Mesothelial cell of epicardium (in vitro differentiated cells): ENCODE data around the gene S1PR5. TPM values are rescaled to one million over a fixed set of nuclear protein-coding genes. Genes with fewer than 3 reads are reported as not detected.
A peak's percentile ranks its signal among the peaks of the same experiment; 100 is the strongest.

Experiments used
- DNase-seq, 2 experiments: peaks; one replicate each; pipeline ENCODE4 v3.0.0; 2021; ENCODE audit warnings: low spot score in 2 of 2; ENCODE audit not compliant: unreplicated experiment in 2 of 2
- H3K27ac Mint-ChIP-seq: 2 replicates; pipeline ENCODE4 v1.8.0; 2021; ENCODE audit warnings: mixed read lengths
- H3K27me3 Mint-ChIP-seq: 2 replicates; pipeline ENCODE4 v1.8.0; 2021; ENCODE audit warnings: low read depth, mixed read lengths
- H3K36me3 Mint-ChIP-seq: 2 replicates; pipeline ENCODE4 v1.8.0; 2021; ENCODE audit warnings: mixed read lengths
- H3K4me1 Mint-ChIP-seq: 2 replicates; pipeline ENCODE4 v1.8.0; 2021; ENCODE audit warnings: mixed read lengths
- H3K4me3 Mint-ChIP-seq: 2 replicates; pipeline ENCODE4 v1.8.0; 2021; ENCODE audit warnings: mild to moderate bottlenecking, moderate library complexity, mixed read lengths
- H3K9me3 Mint-ChIP-seq: 2 replicates; pipeline ENCODE4 v1.8.0; 2021; ENCODE audit warnings: mixed read lengths
- total RNA-seq: library from RNA; stranded (reverse); gene quantifications from 3 replicates; pipeline ENCODE4 v1.2.1, GENCODE V29; 2021
- TF ChIP-seq, protein P1 (sequence below): fragments of 200-600 bp; sonication (generic); IDR thresholded peaks from one replicate; pipeline ENCODE4 v1.5.0; 2021; ENCODE audit warnings: antibody characterized with exemption; ENCODE audit not compliant: unreplicated experiment

Gene S1PR5
- total RNA-seq, 1 donor from 2014 or later, result 2.4 TPM

DNA sequence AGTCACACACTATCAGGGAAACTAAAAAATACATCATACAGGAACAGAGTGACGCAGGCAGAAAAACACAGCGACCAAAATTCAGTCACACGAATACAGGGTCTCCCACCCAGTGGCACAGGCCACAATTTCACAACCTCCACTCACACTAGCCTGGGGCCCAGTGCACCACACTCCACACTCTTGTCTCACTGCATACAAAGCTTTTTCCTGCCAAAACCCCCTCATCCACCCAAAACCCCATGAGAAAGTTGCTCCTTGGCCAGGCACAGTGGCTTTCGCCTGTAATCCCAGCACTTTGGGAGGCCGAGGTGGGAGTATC is 1.2 kb downstream of the S1PR5 start:
- no peak overlapping the region for H3K4me3 Mint-ChIP-seq
- no peak overlapping the region for H3K27ac Mint-ChIP-seq
- no peak for DNase-seq
- H3K27me3 Mint-ChIP-seq, result peaks cover 62% of the 10 kb centered on the region
- no peaks in the 10 kb centered on the region for H3K36me3 Mint-ChIP-seq
- TF ChIP-seq, protein P1, sequence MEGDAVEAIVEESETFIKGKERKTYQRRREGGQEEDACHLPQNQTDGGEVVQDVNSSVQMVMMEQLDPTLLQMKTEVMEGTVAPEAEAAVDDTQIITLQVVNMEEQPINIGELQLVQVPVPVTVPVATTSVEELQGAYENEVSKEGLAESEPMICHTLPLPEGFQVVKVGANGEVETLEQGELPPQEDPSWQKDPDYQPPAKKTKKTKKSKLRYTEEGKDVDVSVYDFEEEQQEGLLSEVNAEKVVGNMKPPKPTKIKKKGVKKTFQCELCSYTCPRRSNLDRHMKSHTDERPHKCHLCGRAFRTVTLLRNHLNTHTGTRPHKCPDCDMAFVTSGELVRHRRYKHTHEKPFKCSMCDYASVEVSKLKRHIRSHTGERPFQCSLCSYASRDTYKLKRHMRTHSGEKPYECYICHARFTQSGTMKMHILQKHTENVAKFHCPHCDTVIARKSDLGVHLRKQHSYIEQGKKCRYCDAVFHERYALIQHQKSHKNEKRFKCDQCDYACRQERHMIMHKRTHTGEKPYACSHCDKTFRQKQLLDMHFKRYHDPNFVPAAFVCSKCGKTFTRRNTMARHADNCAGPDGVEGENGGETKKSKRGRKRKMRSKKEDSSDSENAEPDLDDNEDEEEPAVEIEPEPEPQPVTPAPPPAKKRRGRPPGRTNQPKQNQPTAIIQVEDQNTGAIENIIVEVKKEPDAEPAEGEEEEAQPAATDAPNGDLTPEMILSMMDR, result no peak
- H3K4me1 Mint-ChIP-seq, result peaks cover 20% of the 10 kb centered on the region
- H3K9me3 Mint-ChIP-seq, result no peaks in the 10 kb centered on the region

DNA sequence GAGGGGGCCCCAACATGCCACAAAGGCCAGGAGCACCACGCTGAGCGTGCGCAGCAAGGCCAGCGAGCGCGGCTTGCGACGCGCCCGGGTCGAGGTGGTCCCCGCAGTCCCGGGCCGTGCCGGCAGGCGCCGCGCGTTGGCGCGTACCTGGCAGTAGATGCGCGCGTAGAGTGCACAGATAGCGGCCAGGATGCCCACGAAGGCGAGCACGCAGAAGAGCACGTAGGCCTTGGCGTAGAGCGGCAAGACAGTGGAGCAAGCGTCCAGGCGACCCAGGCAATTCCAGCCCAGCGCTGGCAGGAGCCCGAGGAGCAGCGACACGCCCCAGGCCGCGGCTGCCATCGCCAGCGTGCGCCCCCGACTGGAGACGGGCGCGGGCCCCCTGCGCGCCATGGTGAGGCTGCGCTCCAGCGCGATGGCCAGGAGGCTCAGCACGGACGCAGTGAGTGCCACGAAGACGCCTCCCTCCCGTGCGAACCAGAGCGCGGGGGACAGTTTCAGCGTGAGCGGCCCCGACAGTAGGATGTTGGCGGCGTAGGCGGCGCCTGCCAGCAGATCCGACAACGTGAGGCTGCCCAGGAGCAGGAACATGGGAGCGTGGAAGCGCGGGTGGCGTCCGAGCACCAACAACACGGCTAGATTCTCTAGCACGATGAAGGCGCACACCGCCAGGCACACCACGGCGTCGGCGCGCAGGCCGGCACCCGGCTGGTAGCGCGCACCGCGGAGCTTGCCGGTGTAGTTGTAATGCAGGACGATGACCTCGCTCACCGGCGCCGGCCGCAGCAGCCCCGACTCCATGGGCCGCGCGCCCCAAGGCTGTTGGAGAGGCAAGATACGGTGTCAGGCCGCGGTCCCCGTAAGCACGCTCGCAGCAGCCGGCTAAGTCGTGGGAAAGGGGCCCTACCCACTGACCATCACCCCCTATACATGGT is 2.8 kb downstream of the S1PR5 start:
- TF ChIP-seq, protein P1, result no peak
- no peak for DNase-seq
- H3K4me3 Mint-ChIP-seq, result no peak overlapping the region

DNA sequence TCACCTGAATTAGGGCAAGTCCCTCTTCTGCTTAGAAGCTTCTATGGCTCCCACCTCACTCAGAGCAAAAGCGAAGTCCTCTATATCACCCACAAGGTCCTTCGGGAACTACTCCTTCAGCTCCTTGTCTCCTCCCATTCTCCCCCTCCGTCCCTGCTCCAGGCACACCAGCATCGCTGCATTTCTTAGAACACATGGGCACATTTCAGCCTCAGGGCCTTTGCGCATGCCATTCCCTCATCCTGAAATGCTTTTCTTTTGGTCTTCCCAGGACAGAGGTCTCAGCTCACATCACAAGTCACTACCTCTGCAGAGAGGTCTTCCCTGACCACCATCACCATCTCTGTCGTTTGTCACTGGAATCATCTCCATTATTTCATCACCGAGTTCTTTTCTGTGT is 4.0 kb downstream of the S1PR5 start:
- no peak for DNase-seq
- peaks cover 15% of the 10 kb centered on the region for H3K4me1 Mint-ChIP-seq
- H3K4me3 Mint-ChIP-seq, result no peak overlapping the region
- H3K9me3 Mint-ChIP-seq, result no peaks in the 10 kb centered on the region
- no peak overlapping the region for H3K27ac Mint-ChIP-seq
- TF ChIP-seq, protein P1, result no peak
- no peaks in the 10 kb centered on the region for H3K36me3 Mint-ChIP-seq
- H3K27me3 Mint-ChIP-seq, result peaks cover 39% of the 10 kb centered on the region

More for the DNA sequence above, 2.8 kb downstream of the S1PR5 start:
- Mint-ChIP-seq H3K27ac (no peak overlapping the region), H3K36me3 (no peaks in the 10 kb centered on the region), H3K9me3 (no peaks in the 10 kb centered on the region), H3K4me1 (peaks cover 24% of the 10 kb centered on the region), H3K27me3 (peaks cover 51% of the 10 kb centered on the region)

DNA sequence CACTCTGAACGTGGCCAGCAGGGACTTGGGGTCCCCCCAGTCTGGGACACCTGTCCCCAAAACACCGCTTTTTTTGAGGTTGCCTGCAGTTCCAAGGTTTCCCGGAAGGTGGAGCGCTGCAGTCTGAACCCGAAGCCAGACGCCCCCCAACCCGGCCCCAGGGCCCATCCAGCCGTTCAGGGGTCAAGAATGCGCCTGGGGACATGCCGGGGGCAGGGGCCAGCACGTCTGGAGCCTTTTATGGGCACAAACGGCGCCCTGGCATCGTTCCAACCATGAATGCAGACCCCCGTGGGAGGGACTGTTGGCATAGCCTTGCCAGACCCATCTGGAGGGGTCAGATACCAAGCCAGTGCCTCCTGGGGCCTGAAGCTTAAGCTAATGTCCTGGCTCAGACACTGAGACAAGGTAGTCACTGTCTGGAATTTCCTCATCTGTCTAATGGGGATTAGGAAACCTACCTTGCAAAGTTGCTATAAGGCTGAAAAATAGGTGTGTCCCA is 6.9 kb downstream of the S1PR5 start:
- H3K27me3 Mint-ChIP-seq, result peaks cover 18% of the 10 kb centered on the region
- H3K9me3 Mint-ChIP-seq, result no peaks in the 10 kb centered on the region
- no peaks in the 10 kb centered on the region for H3K36me3 Mint-ChIP-seq
- TF ChIP-seq, protein P1, result peak; percentile 90
- peak in 1 of 2 experiments; percentile 57 for DNase-seq
- peaks cover 5% of the 10 kb centered on the region for H3K4me1 Mint-ChIP-seq
- H3K4me3 Mint-ChIP-seq, result no peak overlapping the region
- H3K27ac Mint-ChIP-seq, result no peak overlapping the region

DNA sequence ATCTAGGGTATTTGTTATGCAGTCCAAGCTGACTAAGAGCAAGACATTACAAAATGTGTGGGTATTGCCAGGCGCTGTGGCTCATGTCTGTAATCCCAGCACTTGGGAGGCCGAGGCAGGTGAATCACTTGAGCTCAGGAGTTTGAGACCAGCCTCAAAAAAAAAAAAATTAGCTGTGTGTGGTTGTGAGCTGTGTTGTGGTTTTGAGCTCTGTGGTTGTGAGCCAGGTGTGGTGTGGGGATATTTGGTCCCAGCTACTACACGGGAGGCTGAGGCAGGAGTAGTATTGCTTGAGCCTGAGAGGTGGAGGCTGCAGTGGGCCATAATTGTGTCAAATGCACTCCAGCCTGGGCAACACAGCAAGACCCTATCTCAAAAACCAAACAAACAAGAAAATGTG is 8.5 kb downstream of the S1PR5 start:
- H3K4me3 Mint-ChIP-seq, result no peak overlapping the region
- TF ChIP-seq, protein P1, result no peak
- peaks cover 8% of the 10 kb centered on the region for H3K27me3 Mint-ChIP-seq
- DNase-seq, result no peak
- no peaks in the 10 kb centered on the region for H3K36me3 Mint-ChIP-seq
- peaks cover 5% of the 10 kb centered on the region for H3K4me1 Mint-ChIP-seq
- no peak overlapping the region for H3K27ac Mint-ChIP-seq
- H3K9me3 Mint-ChIP-seq, result no peaks in the 10 kb centered on the region
